ENCODE data around the gene SEMA3E. TPM values are rescaled to one million over a fixed set of nuclear protein-coding genes. Genes with fewer than 3 reads are reported as not detected.

The SEMA3E gene
- total RNA-seq, 1 experiment from 2014 or later = 2.5 TPM

- no peak for TF ChIP-seq JUN (CRISPR knock-in tag; IDR thresholded peaks at IDR 0.05)
- no peak for TF ChIP-seq RORB (CRISPR knock-in tag; IDR thresholded peaks at IDR 0.05)
- no peak for TF ChIP-seq ATF1 (CRISPR knock-in tag; IDR thresholded peaks at IDR 0.05)
- peak; percentile 91 for TF ChIP-seq ZNF671 (CRISPR knock-in tag; IDR thresholded peaks at IDR 0.05)
- peak; percentile 45; the same call in 1 of the 2 replicates for TF ChIP-seq AFF4 (CRISPR knock-in tag; IDR thresholded peaks at IDR 0.05; ENCODE audit: borderline replicate concordance)
- TF ChIP-seq RELA (CRISPR knock-in tag; IDR thresholded peaks at IDR 0.05; ENCODE audit: borderline replicate concordance) = no peak
- TF ChIP-seq SMAD3 (CRISPR knock-in tag; IDR thresholded peaks at IDR 0.05; ENCODE audit: borderline replicate concordance) = no peak
- TF ChIP-seq MYBL2 (CRISPR knock-in tag; IDR thresholded peaks at IDR 0.05) = no peak
- no peak for TF ChIP-seq ATF2 (CRISPR knock-in tag; IDR thresholded peaks at IDR 0.05; ENCODE audit: borderline replicate concordance, low read depth)
- peak; percentile 59 for TF ChIP-seq ERG (CRISPR knock-in tag; IDR thresholded peaks at IDR 0.05)
- no peak for TF ChIP-seq ZNF219 (CRISPR knock-in tag; IDR thresholded peaks at IDR 0.05; ENCODE audit: borderline replicate concordance)
- TF ChIP-seq SMAD4 (CRISPR knock-in tag; IDR thresholded peaks at IDR 0.05) = no peak
- no peak for TF ChIP-seq GABPB1 (CRISPR knock-in tag; IDR thresholded peaks at IDR 0.05)
- TF ChIP-seq SP1 (CRISPR knock-in tag; conservative IDR thresholded peaks at IDR 0.05) = no peak
- no peak for TF ChIP-seq HMGA2 (CRISPR knock-in tag; IDR thresholded peaks at IDR 0.05)
- TF ChIP-seq ZNF532 (CRISPR knock-in tag; IDR thresholded peaks at IDR 0.05; ENCODE audit: borderline replicate concordance) = no peak
- no peak for TF ChIP-seq TP53 (CRISPR knock-in tag; IDR thresholded peaks at IDR 0.05)
- peak; percentile 55; the same call in 1 of the 2 replicates for TF ChIP-seq AR (CRISPR knock-in tag; IDR thresholded peaks at IDR 0.05)
- peak; percentile 87 for TF ChIP-seq ZNF416 (CRISPR knock-in tag; IDR thresholded peaks at IDR 0.05)
- TF ChIP-seq OVOL2 (CRISPR knock-in tag; IDR thresholded peaks at IDR 0.05; ENCODE audit: borderline replicate concordance) = no peak
- TF ChIP-seq HMGXB4 (CRISPR knock-in tag; IDR thresholded peaks at IDR 0.05) = no peak
- TF ChIP-seq PRRX2 (CRISPR knock-in tag; IDR thresholded peaks at IDR 0.05) = peak; percentile 93
- no peak for TF ChIP-seq ESRRA (CRISPR knock-in tag; IDR thresholded peaks at IDR 0.05; ENCODE audit: borderline replicate concordance)
- no peak for TF ChIP-seq CREM (CRISPR knock-in tag; IDR thresholded peaks at IDR 0.05)
- no peak for TF ChIP-seq IRF2 (CRISPR knock-in tag; IDR thresholded peaks at IDR 0.05; ENCODE audit: borderline replicate concordance, low read depth)
- no peak; the same call in 1 of the 2 replicates for TF ChIP-seq EMX1 (CRISPR knock-in tag; IDR thresholded peaks at IDR 0.05)
These were observed 182.0 kb downstream of the SEMA3E start (continued) for GRCh38 chr7:83466956-83467355.
